GM18502 (cell line): ENCODE measurements around the gene FOXB1.

ENCODE experiments used
- ATAC-seq: cut with Tn5 transposase; IDR thresholded peaks from one replicate; pipeline ENCODE4 v1.9.1; 2021; ENCODE audit warnings: mild to moderate bottlenecking; ENCODE audit not compliant: unreplicated experiment, poor library complexity

The FOXB1 gene

GRCh38 chr15:59998305-59998949 lies 5.7 kb upstream of the FOXB1 start:
- no peak for ATAC-seq

GRCh38 chr15:59998950-59999611 lies 5.0 kb upstream of the FOXB1 start:
- no peak for ATAC-seq

- ATAC-seq, result no peak
These were observed 4.4 kb upstream of the FOXB1 start for GRCh38 chr15:59999612-60000112.

- ATAC-seq, result no peak
These were observed 3.8 kb upstream of the FOXB1 start for GRCh38 chr15:60000113-60000823.

- ATAC-seq, result no peak
These were observed 3.1 kb upstream of the FOXB1 start for GRCh38 chr15:60000824-60001609.

GRCh38 chr15:60001610-60002527 lies 2.2 kb upstream of the FOXB1 start:
- no peak for ATAC-seq

GRCh38 chr15:60002528-60003218 lies 1.4 kb upstream of the FOXB1 start:
- ATAC-seq, result no peak

GRCh38 chr15:60003243-60004008 lies 685 bp upstream of the FOXB1 start:
- no peak for ATAC-seq

- no peak for ATAC-seq
These were observed 788 bp downstream of the FOXB1 start for GRCh38 chr15:60004846-60005351.

- ATAC-seq, result no peak
These were observed 1.5 kb downstream of the FOXB1 start for GRCh38 chr15:60005352-60006202.

GRCh38 chr15:60006203-60006862 lies 2.2 kb downstream of the FOXB1 start:
- ATAC-seq, result peak; percentile 63

GRCh38 chr15:60006873-60007272 lies 2.8 kb downstream of the FOXB1 start:
- no peak for ATAC-seq

GRCh38 chr15:60009124-60009960 lies 5.2 kb downstream of the FOXB1 start:
- ATAC-seq, result no peak

GRCh38 chr15:60009980-60010732 lies 6.0 kb downstream of the FOXB1 start:
- ATAC-seq, result no peak

GRCh38 chr15:60010858-60011257 lies 6.7 kb downstream of the FOXB1 start:
- ATAC-seq, result no peak
